RPMI7951 (cell line): ENCODE data around the gene RDH16. TPM values are rescaled to one million over a fixed set of nuclear protein-coding genes. Genes with fewer than 3 reads are reported as not detected.
"Not testable (repeated sequence)": the region's sequence is repeated elsewhere in the genome, so short reads cannot be mapped to it uniquely, and the experiment has no call there.

Experiments used
- DNase-seq: peaks from one replicate; pipeline ENCODE4 v3.0.0-alpha.2; 2012; ENCODE audit warnings: low read depth
- total RNA-seq: library from RNA; depleted of rRNA; stranded (reverse); fragments of >200 nt; shearing (Covaris generic); gene quantifications from 2 replicates; pipeline ENCODE4 v1.2.3, GENCODE V29; 2014; rRNA removed

RDH16 gene
- total RNA-seq, 1 experiment from 2014 or later: not detected

- no peak for DNase-seq
Observed at GRCh38 chr12:56922031-56922430, 35.4 kb downstream of the RDH16 start.

GRCh38 chr12:56921346-56921745 lies 36.1 kb downstream of the RDH16 start:
- DNase-seq: no peak

- DNase-seq: not testable (repeated sequence)
Observed at GRCh38 chr12:56918139-56918538, 39.3 kb downstream of the RDH16 start.

- no peak for DNase-seq
Observed at GRCh38 chr12:56916996-56917333, 40.4 kb downstream of the RDH16 start.

GRCh38 chr12:56916296-56916995 lies 41.0 kb downstream of the RDH16 start:
- no peak for DNase-seq

- no peak for DNase-seq
Observed at GRCh38 chr12:56914724-56915123, 42.7 kb downstream of the RDH16 start.

- DNase-seq: no peak
Observed at GRCh38 chr12:56914256-56914655, 43.2 kb downstream of the RDH16 start.

- not testable (repeated sequence) for DNase-seq
Observed at GRCh38 chr12:56909403-56909802, 48.0 kb downstream of the RDH16 start.

- no peak for DNase-seq
Observed at GRCh38 chr12:56908136-56908535, 49.3 kb downstream of the RDH16 start.

GRCh38 chr12:56905852-56906251 lies 51.6 kb downstream of the RDH16 start:
- DNase-seq: no peak

GRCh38 chr12:56903374-56903773 lies 54.0 kb downstream of the RDH16 start:
- DNase-seq: no peak

Other genes with a start within 250 kb of the RDH16 start
- 1,161 and 1,310 TPM in 2 replicates for gene NACA, start 232.3 kb downstream of the RDH16 start, total RNA-seq
- 23.3 and 25.6 TPM in 2 replicates for gene PRIM1, start 205.3 kb downstream of the RDH16 start, total RNA-seq
- gene HSD17B6, start 194.3 kb downstream of the RDH16 start, total RNA-seq: 1.3 and 1.7 TPM in 2 replicates
- gene SDR9C7, start 23.2 kb downstream of the RDH16 start, total RNA-seq: not detected in 2 replicates
- 2.3 and 2.6 TPM in 2 replicates for gene ZBTB39, start 48.9 kb upstream of the RDH16 start, total RNA-seq
- not detected in 2 replicates for gene TAC3, start 58.9 kb upstream of the RDH16 start, total RNA-seq
- gene MYO1A, start 92.5 kb upstream of the RDH16 start, total RNA-seq: not detected in 2 replicates
- 27.9 and 30.4 TPM in 2 replicates for gene NEMP1, start 121.2 kb upstream of the RDH16 start, total RNA-seq
- gene NAB2, start 131.5 kb upstream of the RDH16 start, total RNA-seq: 10.9 and 17.6 TPM in 2 replicates
- gene STAT6, start 153.8 kb upstream of the RDH16 start, total RNA-seq: 29.4 and 33.0 TPM in 2 replicates
- gene LRP1, start 170.9 kb upstream of the RDH16 start, total RNA-seq: 28.8 and 31.6 TPM in 2 replicates
- gene LRP1-AS, start 190.0 kb upstream of the RDH16 start, total RNA-seq: not detected in 2 replicates